ENCODE measurements around the gene MFSD2B.

DNA sequence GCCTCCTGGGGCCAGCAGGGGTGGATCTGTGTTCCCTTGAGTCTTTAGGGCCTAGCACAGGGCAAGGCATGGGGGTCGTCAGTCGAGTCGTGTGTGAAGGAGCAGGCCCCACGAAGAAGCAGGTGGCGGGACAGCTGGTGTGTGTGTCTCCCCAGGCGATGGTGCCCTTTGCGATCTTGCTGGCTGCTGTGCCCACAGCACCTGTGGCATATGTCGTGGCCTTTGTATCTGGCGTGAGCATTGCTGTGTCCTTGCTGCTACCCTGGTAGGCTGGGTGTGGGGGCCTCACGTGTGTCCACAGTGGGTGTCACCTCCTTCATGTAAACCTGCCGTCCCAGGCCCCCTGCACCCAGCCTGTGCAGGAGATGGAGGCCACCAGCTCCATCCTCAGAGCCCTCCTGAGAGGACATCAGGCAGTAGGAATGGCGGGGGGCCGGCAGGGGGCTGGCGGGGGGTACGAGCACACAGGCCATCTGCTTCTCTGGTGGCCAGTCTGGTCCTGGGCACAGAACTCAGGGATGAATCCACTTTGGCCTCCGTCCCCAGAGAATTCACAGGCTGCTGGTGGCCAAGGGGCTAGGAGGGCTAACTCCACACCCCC lies 13.2 kb downstream of the MFSD2B start:
- TF ChIP-seq, protein P1, sequence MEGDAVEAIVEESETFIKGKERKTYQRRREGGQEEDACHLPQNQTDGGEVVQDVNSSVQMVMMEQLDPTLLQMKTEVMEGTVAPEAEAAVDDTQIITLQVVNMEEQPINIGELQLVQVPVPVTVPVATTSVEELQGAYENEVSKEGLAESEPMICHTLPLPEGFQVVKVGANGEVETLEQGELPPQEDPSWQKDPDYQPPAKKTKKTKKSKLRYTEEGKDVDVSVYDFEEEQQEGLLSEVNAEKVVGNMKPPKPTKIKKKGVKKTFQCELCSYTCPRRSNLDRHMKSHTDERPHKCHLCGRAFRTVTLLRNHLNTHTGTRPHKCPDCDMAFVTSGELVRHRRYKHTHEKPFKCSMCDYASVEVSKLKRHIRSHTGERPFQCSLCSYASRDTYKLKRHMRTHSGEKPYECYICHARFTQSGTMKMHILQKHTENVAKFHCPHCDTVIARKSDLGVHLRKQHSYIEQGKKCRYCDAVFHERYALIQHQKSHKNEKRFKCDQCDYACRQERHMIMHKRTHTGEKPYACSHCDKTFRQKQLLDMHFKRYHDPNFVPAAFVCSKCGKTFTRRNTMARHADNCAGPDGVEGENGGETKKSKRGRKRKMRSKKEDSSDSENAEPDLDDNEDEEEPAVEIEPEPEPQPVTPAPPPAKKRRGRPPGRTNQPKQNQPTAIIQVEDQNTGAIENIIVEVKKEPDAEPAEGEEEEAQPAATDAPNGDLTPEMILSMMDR (IDR thresholded peaks at IDR 0.05), result no peak
- no peak for TF ChIP-seq POLR2AphosphoS5 (IDR thresholded peaks at IDR 0.05; ENCODE audit: low read depth, low read length)
- TF ChIP-seq TCF7L2 (IDR thresholded peaks at IDR 0.05; ENCODE audit: low read depth, low read length), result no peak
- TF ChIP-seq SIN3A (IDR thresholded peaks at IDR 0.05; ENCODE audit: borderline replicate concordance, insufficient read depth, low read depth, low read length), result no peak
- TF ChIP-seq, protein P2, sequence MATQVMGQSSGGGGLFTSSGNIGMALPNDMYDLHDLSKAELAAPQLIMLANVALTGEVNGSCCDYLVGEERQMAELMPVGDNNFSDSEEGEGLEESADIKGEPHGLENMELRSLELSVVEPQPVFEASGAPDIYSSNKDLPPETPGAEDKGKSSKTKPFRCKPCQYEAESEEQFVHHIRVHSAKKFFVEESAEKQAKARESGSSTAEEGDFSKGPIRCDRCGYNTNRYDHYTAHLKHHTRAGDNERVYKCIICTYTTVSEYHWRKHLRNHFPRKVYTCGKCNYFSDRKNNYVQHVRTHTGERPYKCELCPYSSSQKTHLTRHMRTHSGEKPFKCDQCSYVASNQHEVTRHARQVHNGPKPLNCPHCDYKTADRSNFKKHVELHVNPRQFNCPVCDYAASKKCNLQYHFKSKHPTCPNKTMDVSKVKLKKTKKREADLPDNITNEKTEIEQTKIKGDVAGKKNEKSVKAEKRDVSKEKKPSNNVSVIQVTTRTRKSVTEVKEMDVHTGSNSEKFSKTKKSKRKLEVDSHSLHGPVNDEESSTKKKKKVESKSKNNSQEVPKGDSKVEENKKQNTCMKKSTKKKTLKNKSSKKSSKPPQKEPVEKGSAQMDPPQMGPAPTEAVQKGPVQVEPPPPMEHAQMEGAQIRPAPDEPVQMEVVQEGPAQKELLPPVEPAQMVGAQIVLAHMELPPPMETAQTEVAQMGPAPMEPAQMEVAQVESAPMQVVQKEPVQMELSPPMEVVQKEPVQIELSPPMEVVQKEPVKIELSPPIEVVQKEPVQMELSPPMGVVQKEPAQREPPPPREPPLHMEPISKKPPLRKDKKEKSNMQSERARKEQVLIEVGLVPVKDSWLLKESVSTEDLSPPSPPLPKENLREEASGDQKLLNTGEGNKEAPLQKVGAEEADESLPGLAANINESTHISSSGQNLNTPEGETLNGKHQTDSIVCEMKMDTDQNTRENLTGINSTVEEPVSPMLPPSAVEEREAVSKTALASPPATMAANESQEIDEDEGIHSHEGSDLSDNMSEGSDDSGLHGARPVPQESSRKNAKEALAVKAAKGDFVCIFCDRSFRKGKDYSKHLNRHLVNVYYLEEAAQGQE (IDR thresholded peaks at IDR 0.05; ENCODE audit: insufficient read depth in 1 of 2, low read depth in 2 of 2, low read length in 1 of 2), result no peak

All from Panc1 (cell line).